Epithelial cell of proximal tubule (primary cell): ENCODE data around the gene AADACL4. TPM values are rescaled to one million over a fixed set of nuclear protein-coding genes. Genes with fewer than 3 reads are reported as not detected.

Experiments used
- DNase-seq: peaks from one replicate; pipeline ENCODE4 v3.0.0-alpha.2; 2011; ENCODE audit warnings: low read depth
- H3K4me3 ChIP-seq: 2 replicates; pipeline ENCODE4 v1.5.1; 2011; ENCODE audit warnings: low read depth, mild to moderate bottlenecking, low read length
- total RNA-seq: library from RNA; depleted of rRNA; stranded (reverse); fragments of >200 nt; gene quantifications from 2 replicates; pipeline ENCODE4 v1.2.3, GENCODE V29; 2015
- TF ChIP-seq, protein P1 (sequence below): conservative IDR thresholded peaks from 2 replicates; pipeline ENCODE4 v1.5.1; 2012; ENCODE audit warnings: low read depth, mild to moderate bottlenecking, low read length

AADACL4 gene
- total RNA-seq, 1 donor from 2014 or later, result not detected

DNA sequence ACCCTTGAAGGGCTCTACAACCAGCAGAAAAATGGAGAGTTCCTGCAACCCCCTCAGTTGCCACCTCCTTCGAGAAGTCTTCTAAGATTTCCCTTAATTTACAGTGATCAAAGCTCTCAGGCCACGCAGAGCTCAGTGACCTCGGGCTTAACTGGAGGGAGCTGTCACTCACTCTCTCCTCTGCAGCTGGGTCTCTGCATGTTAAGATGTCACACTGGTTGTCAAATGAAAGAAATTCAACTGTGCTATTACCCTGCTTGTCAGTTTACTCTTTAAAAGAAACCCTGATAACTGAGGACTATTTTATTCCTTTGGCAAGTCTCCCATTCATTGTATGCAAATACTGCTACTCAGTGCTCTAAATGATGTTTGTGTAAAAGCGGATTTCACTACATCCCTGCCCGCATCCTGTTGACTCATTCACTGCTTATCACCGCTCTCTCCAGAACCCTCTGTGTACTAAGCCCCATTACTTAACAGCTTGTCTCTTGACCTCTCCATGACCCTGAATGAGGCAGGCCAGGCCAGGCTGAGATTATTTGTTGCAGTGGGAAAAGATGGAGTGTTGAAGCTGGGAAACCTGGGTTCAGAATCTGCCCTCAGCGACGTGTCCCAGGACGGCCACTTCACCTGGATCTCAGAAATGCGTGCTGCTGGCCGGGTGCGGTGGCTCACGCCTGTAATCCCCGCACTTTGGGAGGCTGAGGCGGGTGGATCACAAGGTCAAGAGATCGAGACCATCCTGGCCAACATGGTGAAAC is 39.6 kb upstream of the AADACL4 start:
- no peak overlapping the region for H3K4me3 ChIP-seq
- peak; percentile 87 for DNase-seq
- TF ChIP-seq, protein P1, sequence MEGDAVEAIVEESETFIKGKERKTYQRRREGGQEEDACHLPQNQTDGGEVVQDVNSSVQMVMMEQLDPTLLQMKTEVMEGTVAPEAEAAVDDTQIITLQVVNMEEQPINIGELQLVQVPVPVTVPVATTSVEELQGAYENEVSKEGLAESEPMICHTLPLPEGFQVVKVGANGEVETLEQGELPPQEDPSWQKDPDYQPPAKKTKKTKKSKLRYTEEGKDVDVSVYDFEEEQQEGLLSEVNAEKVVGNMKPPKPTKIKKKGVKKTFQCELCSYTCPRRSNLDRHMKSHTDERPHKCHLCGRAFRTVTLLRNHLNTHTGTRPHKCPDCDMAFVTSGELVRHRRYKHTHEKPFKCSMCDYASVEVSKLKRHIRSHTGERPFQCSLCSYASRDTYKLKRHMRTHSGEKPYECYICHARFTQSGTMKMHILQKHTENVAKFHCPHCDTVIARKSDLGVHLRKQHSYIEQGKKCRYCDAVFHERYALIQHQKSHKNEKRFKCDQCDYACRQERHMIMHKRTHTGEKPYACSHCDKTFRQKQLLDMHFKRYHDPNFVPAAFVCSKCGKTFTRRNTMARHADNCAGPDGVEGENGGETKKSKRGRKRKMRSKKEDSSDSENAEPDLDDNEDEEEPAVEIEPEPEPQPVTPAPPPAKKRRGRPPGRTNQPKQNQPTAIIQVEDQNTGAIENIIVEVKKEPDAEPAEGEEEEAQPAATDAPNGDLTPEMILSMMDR, result no peak

DNA sequence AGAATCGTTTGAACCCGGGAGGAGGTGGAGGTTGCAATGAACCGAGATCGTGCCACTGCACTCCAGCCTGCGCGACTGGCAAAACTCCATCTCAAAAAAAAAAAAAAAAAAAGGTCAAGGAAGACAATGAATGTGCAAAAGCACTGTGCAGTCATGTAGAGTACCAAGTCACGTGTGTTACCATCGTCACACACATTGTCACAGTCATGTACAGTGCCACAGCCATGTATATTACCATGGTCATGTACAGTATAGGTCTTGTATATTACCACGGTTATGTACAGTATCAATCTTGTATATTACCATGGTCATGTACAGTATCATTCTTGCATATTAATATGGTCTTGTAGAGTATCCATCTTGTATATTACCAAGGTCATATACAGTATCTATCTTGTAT is 38.9 kb upstream of the AADACL4 start:
- TF ChIP-seq, protein P1, result no peak
- H3K4me3 ChIP-seq, result no peak overlapping the region
- DNase-seq, result no peak

DNA sequence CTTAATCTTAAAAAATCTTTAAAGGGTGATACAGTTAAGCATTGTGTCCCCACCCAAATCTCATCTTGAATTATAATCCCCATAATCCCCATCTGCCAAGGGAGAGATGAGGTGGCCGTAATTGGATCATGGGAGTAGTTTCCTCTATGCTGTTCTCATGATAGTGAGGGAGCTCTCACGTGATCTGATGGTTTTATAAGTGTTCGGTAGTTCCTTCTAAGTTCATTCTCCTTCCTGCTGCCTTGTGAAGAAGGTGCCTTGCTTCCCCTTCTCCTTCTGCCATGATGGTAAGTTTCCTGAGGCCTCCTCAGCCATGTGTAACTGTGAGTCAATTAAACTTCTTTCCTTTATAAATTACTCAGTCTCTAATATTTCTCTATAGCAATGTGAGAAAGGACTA is 36.6 kb upstream of the AADACL4 start:
- TF ChIP-seq, protein P1, result no peak
- no peak for DNase-seq
- H3K4me3 ChIP-seq, result no peak overlapping the region

DNA sequence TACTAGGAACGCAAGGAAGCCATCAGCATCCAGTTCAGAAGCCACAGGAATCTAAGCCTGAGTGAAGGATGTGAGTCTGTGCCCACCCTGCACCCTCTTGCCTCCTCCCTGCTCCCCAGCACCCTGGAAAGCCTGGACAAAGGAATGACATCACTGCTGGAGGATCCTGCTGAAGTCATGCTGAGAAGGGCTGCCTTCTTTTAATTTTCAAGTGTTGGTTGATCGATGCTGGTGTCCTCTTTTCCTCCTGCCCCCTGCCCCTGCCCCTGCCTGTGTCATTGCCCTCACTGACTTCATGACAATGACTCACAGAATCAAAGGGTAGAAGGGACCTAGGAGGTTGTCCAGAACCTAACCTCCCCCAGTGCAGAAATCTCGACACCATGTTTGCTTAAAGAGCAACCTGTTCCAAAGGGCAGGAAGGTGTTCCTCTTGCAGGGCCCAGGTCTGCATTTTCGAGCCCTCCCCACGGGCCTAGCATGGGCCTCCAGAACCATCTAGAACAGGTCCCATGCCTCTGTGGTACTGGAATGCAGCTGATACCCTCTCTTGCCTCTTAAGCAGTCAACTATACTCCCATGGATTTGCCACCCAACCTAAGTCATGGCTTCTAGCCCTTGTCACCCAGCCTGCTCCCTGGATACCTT is 35.5 kb upstream of the AADACL4 start:
- TF ChIP-seq, protein P1, result no peak
- H3K4me3 ChIP-seq, result no peak overlapping the region
- no peak for DNase-seq

DNA sequence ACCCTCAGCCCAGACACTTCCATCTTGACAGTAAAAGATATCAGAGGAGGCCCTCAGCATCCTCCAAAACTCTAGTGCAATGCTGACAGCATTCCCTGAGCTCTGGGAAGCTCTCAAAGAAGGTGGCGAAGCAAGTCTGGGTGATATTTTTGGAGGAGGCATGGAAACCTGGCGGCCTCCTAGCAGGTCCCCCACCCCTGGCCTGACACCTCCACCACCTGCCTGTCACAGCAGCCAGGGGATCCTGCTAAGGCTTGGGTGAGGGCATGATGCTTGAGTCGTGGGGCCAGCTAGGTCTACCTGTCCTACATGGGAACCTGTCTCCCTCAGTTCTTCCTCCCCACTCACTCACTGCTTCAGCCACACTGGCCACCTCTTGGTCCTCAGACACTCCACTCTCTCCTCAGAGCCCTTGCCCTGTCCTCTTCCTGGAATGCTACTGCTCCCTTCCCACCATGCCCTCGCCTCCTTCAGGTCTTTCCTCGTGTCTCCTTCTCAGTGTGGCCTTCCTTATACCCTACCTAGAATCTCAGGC is 34.3 kb upstream of the AADACL4 start:
- no peak overlapping the region for H3K4me3 ChIP-seq
- TF ChIP-seq, protein P1, result no peak
- no peak for DNase-seq

DNA sequence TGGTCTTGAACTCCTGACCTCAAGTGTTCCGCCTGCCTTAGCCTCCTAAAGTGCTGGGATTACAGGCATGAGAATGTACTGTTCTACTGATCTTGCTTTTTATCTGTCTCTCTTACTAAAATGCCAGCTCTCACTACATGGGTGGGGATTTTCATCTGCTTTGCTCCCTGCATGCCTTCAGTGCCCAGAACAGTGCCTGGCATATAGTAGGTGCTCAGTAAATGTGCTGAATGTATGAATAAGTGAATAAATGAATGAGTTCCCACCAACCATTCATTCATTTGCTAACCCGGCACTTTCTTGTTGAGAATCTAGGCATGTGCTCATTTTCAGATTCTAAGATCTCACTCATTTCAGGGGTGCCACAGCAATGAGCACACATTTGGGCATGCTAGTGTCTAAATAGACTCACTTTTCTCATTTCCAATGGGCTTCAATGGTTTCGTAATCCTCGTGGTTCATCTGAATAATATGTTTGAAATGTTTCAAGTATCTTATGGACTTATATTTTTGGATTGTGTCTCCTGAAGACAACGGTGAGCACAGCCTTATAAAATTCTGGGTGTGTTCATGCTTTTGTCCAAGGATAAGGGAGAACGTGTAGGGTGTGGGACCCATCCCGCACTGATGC is 33.5 kb upstream of the AADACL4 start:
- TF ChIP-seq, protein P1, result no peak
- no peak overlapping the region for H3K4me3 ChIP-seq
- no peak for DNase-seq
